Measurements from ENCODE around the gene POLR2F.

GRCh38 chr22:37926771-37927636 is 26.5 kb upstream of the POLR2F start:
- TF ChIP-seq RAD21 (IDR thresholded peaks at IDR 0.05) (no peak), CTCF (IDR thresholded peaks at IDR 0.05; ENCODE audit: low read depth, low read length, missing input control) (no peak), YY1 (IDR thresholded peaks at IDR 0.05) (no peak), MAX (IDR thresholded peaks at IDR 0.05) (no peak), GABPA (IDR thresholded peaks at IDR 0.05 in 1 of 2, conservative IDR thresholded peaks at IDR 0.05 in 1 of 2) (no peak), SP1 (IDR thresholded peaks at IDR 0.05) (no peak), HNF4A (conservative IDR thresholded peaks at IDR 0.05) (no peak)
- TF ChIP-seq, protein P1, sequence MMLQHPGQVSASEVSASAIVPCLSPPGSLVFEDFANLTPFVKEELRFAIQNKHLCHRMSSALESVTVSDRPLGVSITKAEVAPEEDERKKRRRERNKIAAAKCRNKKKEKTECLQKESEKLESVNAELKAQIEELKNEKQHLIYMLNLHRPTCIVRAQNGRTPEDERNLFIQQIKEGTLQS (IDR thresholded peaks at IDR 0.05), result no peak
- TF ChIP-seq, protein P2, sequence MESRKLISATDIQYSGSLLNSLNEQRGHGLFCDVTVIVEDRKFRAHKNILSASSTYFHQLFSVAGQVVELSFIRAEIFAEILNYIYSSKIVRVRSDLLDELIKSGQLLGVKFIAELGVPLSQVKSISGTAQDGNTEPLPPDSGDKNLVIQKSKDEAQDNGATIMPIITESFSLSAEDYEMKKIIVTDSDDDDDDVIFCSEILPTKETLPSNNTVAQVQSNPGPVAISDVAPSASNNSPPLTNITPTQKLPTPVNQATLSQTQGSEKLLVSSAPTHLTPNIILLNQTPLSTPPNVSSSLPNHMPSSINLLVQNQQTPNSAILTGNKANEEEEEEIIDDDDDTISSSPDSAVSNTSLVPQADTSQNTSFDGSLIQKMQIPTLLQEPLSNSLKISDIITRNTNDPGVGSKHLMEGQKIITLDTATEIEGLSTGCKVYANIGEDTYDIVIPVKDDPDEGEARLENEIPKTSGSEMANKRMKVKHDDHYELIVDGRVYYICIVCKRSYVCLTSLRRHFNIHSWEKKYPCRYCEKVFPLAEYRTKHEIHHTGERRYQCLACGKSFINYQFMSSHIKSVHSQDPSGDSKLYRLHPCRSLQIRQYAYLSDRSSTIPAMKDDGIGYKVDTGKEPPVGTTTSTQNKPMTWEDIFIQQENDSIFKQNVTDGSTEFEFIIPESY (IDR thresholded peaks at IDR 0.05), result no peak
